ENCODE measurements around the gene FTO. TPM values are rescaled to one million over a fixed set of nuclear protein-coding genes. Genes with fewer than 3 reads are reported as not detected.

Gene FTO
- total RNA-seq, 1 donor from 2014 or later: 70.5 TPM

GRCh38 chr16:53805113-53805512 is 101.2 kb downstream of the FTO start:
- H3K27ac ChIP-seq: no peak overlapping the region
- no peaks in the 10 kb centered on the region for H3K27me3 ChIP-seq
- H3K36me3 ChIP-seq: no peaks in the 10 kb centered on the region
- TF ChIP-seq POLR2AphosphoS5 (IDR thresholded peaks at IDR 0.05; ENCODE audit: insufficient read depth in 1 of 2, low read depth in 1 of 2) (no peak), POLR2A (IDR thresholded peaks at IDR 0.05) (no peak)
- TF ChIP-seq, protein P1, sequence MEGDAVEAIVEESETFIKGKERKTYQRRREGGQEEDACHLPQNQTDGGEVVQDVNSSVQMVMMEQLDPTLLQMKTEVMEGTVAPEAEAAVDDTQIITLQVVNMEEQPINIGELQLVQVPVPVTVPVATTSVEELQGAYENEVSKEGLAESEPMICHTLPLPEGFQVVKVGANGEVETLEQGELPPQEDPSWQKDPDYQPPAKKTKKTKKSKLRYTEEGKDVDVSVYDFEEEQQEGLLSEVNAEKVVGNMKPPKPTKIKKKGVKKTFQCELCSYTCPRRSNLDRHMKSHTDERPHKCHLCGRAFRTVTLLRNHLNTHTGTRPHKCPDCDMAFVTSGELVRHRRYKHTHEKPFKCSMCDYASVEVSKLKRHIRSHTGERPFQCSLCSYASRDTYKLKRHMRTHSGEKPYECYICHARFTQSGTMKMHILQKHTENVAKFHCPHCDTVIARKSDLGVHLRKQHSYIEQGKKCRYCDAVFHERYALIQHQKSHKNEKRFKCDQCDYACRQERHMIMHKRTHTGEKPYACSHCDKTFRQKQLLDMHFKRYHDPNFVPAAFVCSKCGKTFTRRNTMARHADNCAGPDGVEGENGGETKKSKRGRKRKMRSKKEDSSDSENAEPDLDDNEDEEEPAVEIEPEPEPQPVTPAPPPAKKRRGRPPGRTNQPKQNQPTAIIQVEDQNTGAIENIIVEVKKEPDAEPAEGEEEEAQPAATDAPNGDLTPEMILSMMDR (IDR thresholded peaks at IDR 0.05): no peak
- H3K9me3 ChIP-seq: no peaks in the 10 kb centered on the region
- no peak for DNase-seq (ENCODE audit: extremely low spot score in 2 of 2)
- intact Hi-C loops (cut with DNase I): no loop called here
- H3K4me1 ChIP-seq: no peaks in the 10 kb centered on the region
- no peak overlapping the region for H3K4me3 ChIP-seq

- no peak for DNase-seq (ENCODE audit: extremely low spot score in 2 of 2)
- Histone ChIP-seq H3K36me3 (no peaks in the 10 kb centered on the region), H3K27ac (no peak overlapping the region), H3K4me1 (no peaks in the 10 kb centered on the region), H3K4me3 (no peak overlapping the region), H3K9me3 (no peaks in the 10 kb centered on the region), H3K27me3 (no peaks in the 10 kb centered on the region)
- TF ChIP-seq, protein P1 (IDR thresholded peaks at IDR 0.05): no peak
- no peak for TF ChIP-seq POLR2AphosphoS5 (IDR thresholded peaks at IDR 0.05; ENCODE audit: insufficient read depth in 1 of 2, low read depth in 1 of 2)
- no peak for TF ChIP-seq POLR2A (IDR thresholded peaks at IDR 0.05)
- intact Hi-C loops (cut with DNase I): no loop called here
These were observed 101.8 kb downstream of the FTO start for GRCh38 chr16:53805752-53806151.

- H3K27me3 ChIP-seq: no peaks in the 10 kb centered on the region
- H3K4me1 ChIP-seq: no peaks in the 10 kb centered on the region
- intact Hi-C loops (cut with DNase I): no loop called here
- no peaks in the 10 kb centered on the region for H3K9me3 ChIP-seq
- H3K36me3 ChIP-seq: peaks cover 0 to 7% of the 10 kb centered on the region in 2 donors
- no peak for DNase-seq (ENCODE audit: extremely low spot score in 2 of 2)
- no peak overlapping the region for H3K27ac ChIP-seq
- H3K4me3 ChIP-seq: no peak overlapping the region
- TF ChIP-seq, protein P1 (IDR thresholded peaks at IDR 0.05): no peak
- TF ChIP-seq POLR2AphosphoS5 (IDR thresholded peaks at IDR 0.05; ENCODE audit: insufficient read depth in 1 of 2, low read depth in 1 of 2) (no peak), POLR2A (IDR thresholded peaks at IDR 0.05) (no peak)
These were observed 105.4 kb downstream of the FTO start for GRCh38 chr16:53809088-53809932.

DNA sequence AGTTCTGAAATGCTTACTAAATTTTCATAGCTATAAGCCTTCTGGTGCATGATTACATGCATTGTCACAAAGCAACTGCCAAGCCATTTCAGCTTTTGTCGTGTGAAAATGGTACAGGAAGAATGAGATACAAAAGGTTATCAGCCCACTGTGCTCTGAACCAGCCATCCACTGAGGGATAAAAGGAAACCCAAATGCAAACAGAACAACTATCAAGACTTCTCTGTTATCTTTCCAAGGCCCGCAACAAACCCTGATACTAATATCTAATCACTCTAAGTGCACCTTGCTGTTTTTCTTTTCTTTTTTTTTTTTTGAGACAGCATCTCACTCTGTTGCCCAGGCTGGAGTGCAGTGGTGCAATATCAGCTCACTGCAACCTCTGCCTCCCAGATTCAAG is 109.0 kb downstream of the FTO start:
- TF ChIP-seq POLR2A (IDR thresholded peaks at IDR 0.05): no peak
- TF ChIP-seq POLR2AphosphoS5 (IDR thresholded peaks at IDR 0.05; ENCODE audit: insufficient read depth in 1 of 2, low read depth in 1 of 2): no peak
- TF ChIP-seq, protein P1 (IDR thresholded peaks at IDR 0.05): no peak
- H3K27me3 ChIP-seq: no peaks in the 10 kb centered on the region
- DNase-seq (ENCODE audit: extremely low spot score in 2 of 2): no peak
- H3K9me3 ChIP-seq: no peaks in the 10 kb centered on the region
- no peak overlapping the region for H3K4me3 ChIP-seq
- H3K4me1 ChIP-seq: peaks cover 20% of the 10 kb centered on the region
- no peak overlapping the region for H3K27ac ChIP-seq
- intact Hi-C loops (cut with DNase I): no loop called here
- peaks cover 0 to 7% of the 10 kb centered on the region in 2 donors for H3K36me3 ChIP-seq

GRCh38 chr16:53814801-53815200 is 110.8 kb downstream of the FTO start:
- intact Hi-C loops (cut with DNase I): no loop called here
- DNase-seq (ENCODE audit: extremely low spot score in 2 of 2): no peak
- peaks cover 23% of the 10 kb centered on the region for H3K4me1 ChIP-seq
- H3K27me3 ChIP-seq: no peaks in the 10 kb centered on the region
- no peaks in the 10 kb centered on the region for H3K9me3 ChIP-seq
- no peak overlapping the region for H3K4me3 ChIP-seq
- TF ChIP-seq POLR2AphosphoS5 (IDR thresholded peaks at IDR 0.05; ENCODE audit: insufficient read depth in 1 of 2, low read depth in 1 of 2): no peak
- TF ChIP-seq, protein P1 (IDR thresholded peaks at IDR 0.05): no peak
- no peak for TF ChIP-seq POLR2A (IDR thresholded peaks at IDR 0.05)
- peaks cover 0 to 7% of the 10 kb centered on the region in 2 donors for H3K36me3 ChIP-seq
- no peak overlapping the region for H3K27ac ChIP-seq
